ENCODE results near the gene ANO2. TPM values are rescaled to one million over a fixed set of nuclear protein-coding genes. Genes with fewer than 3 reads are reported as not detected.

The ANO2 gene
- total and polyA plus RNA-seq, 2 experiments from 2014 or later, result 0.21 TPM; not detected in 1

- Histone ChIP-seq H3K9me3 (ENCODE audit: low read depth) (no peaks in the 10 kb centered on the region), H3K27me3 (no peaks in the 10 kb centered on the region), H3K27ac (no peak overlapping the region), H3K4me1 (ENCODE audit: low read depth) (peaks cover 4% of the 10 kb centered on the region), H3K36me3 (no peaks in the 10 kb centered on the region), H3K4me3 (no peak overlapping the region)
- no peak for DNase-seq (ENCODE audit: low read depth in 1 of 2, low spot score in 1 of 2)
- no peak for TF ChIP-seq CTCF (IDR thresholded peaks at IDR 0.05; ENCODE audit: low read depth, low read length)
Observed at GRCh38 chr12:5650829-5651461, 294.1 kb downstream of the ANO2 start.

GRCh38 chr12:5650281-5650680 is 294.8 kb downstream of the ANO2 start:
- Histone ChIP-seq H3K9me3 (ENCODE audit: low read depth) (no peaks in the 10 kb centered on the region), H3K4me3 (no peak overlapping the region), H3K27ac (no peak overlapping the region), H3K36me3 (no peaks in the 10 kb centered on the region), H3K4me1 (ENCODE audit: low read depth) (peaks cover 4% of the 10 kb centered on the region), H3K27me3 (no peaks in the 10 kb centered on the region)
- DNase-seq (ENCODE audit: low read depth in 1 of 2, low spot score in 1 of 2), result no peak
- TF ChIP-seq CTCF (IDR thresholded peaks at IDR 0.05; ENCODE audit: low read depth, low read length), result no peak

- Histone ChIP-seq H3K4me1 (ENCODE audit: low read depth) (peaks cover 4% of the 10 kb centered on the region), H3K9me3 (ENCODE audit: low read depth) (no peaks in the 10 kb centered on the region), H3K27ac (no peak overlapping the region), H3K4me3 (no peak overlapping the region), H3K27me3 (no peaks in the 10 kb centered on the region), H3K36me3 (no peaks in the 10 kb centered on the region)
- TF ChIP-seq CTCF (IDR thresholded peaks at IDR 0.05; ENCODE audit: low read depth, low read length), result peak; percentile 39
- peak; percentile 21 to 78 for DNase-seq (ENCODE audit: low read depth in 1 of 2, low spot score in 1 of 2)
Observed at GRCh38 chr12:5648692-5649359, 296.2 kb downstream of the ANO2 start.

GRCh38 chr12:5643266-5643665 is 301.8 kb downstream of the ANO2 start:
- no peak for TF ChIP-seq CTCF (IDR thresholded peaks at IDR 0.05; ENCODE audit: low read depth, low read length)
- no peak for DNase-seq (ENCODE audit: low read depth in 1 of 2, low spot score in 1 of 2)

GRCh38 chr12:5637698-5638097 is 307.4 kb downstream of the ANO2 start:
- H3K27me3 ChIP-seq, result no peaks in the 10 kb centered on the region
- H3K4me3 ChIP-seq, result no peak overlapping the region
- no peak for TF ChIP-seq CTCF (IDR thresholded peaks at IDR 0.05; ENCODE audit: low read depth, low read length)
- H3K4me1 ChIP-seq (ENCODE audit: low read depth), result no peaks in the 10 kb centered on the region
- H3K9me3 ChIP-seq (ENCODE audit: low read depth), result no peaks in the 10 kb centered on the region
- H3K36me3 ChIP-seq, result no peaks in the 10 kb centered on the region
- DNase-seq (ENCODE audit: low read depth in 1 of 2, low spot score in 1 of 2), result no peak
- H3K27ac ChIP-seq, result no peak overlapping the region

More at GRCh38 chr12:5643266-5643665, 301.8 kb downstream of the ANO2 start:
- Histone ChIP-seq H3K27ac (no peak overlapping the region), H3K9me3 (ENCODE audit: low read depth) (no peaks in the 10 kb centered on the region), H3K36me3 (no peaks in the 10 kb centered on the region), H3K27me3 (no peaks in the 10 kb centered on the region), H3K4me1 (ENCODE audit: low read depth) (peaks cover under 1% of the 10 kb centered on the region), H3K4me3 (no peak overlapping the region)

Measured in cardiac muscle cell (in vitro differentiated cells and primary cell).